ENCODE data around the gene PGGHG. TPM values are rescaled to one million over a fixed set of nuclear protein-coding genes. Genes with fewer than 3 reads are reported as not detected.
"Not testable (repeated sequence)": the region's sequence is repeated elsewhere in the genome, so short reads cannot be mapped to it uniquely, and the experiment has no call there.

PGGHG gene
- total RNA-seq, 1 donor from 2014 or later = 14.4 TPM

GRCh38 chr11:305844-306211 lies 16.9 kb downstream of the PGGHG start:
- no peak overlapping the region for H3K4me3 Mint-ChIP-seq (ENCODE audit: unreplicated experiment)
- peaks cover 6% of the 10 kb centered on the region for H3K9me3 Mint-ChIP-seq (ENCODE audit: unreplicated experiment)
- H3K27ac Mint-ChIP-seq (ENCODE audit: unreplicated experiment) = no peak overlapping the region
- H3K4me1 Mint-ChIP-seq (ENCODE audit: low read depth, unreplicated experiment) = peaks cover 14% of the 10 kb centered on the region
- H3K36me3 Mint-ChIP-seq (ENCODE audit: unreplicated experiment) = no peaks in the 10 kb centered on the region
- DNase-seq = no peak
- TF ChIP-seq CTCF (IDR thresholded peaks at IDR 0.05; ENCODE audit: partially characterized antibody, unreplicated experiment) = no peak
- H3K27me3 Mint-ChIP-seq (ENCODE audit: unreplicated experiment) = peaks cover 12% of the 10 kb centered on the region

- H3K4me3 Mint-ChIP-seq (ENCODE audit: unreplicated experiment) = no peak overlapping the region
- no peak for TF ChIP-seq CTCF (IDR thresholded peaks at IDR 0.05; ENCODE audit: partially characterized antibody, unreplicated experiment)
- H3K36me3 Mint-ChIP-seq (ENCODE audit: unreplicated experiment) = no peaks in the 10 kb centered on the region
- no peak overlapping the region for H3K27ac Mint-ChIP-seq (ENCODE audit: unreplicated experiment)
- H3K27me3 Mint-ChIP-seq (ENCODE audit: unreplicated experiment) = peaks cover 10% of the 10 kb centered on the region
- peaks cover 6% of the 10 kb centered on the region for H3K9me3 Mint-ChIP-seq (ENCODE audit: unreplicated experiment)
- no peak for DNase-seq
- H3K4me1 Mint-ChIP-seq (ENCODE audit: low read depth, unreplicated experiment) = peaks cover 14% of the 10 kb centered on the region
These were observed 17.9 kb downstream of the PGGHG start for GRCh38 chr11:306645-307371.

- peaks cover 16% of the 10 kb centered on the region for H3K4me1 Mint-ChIP-seq (ENCODE audit: low read depth, unreplicated experiment)
- not testable (repeated sequence) for H3K36me3 Mint-ChIP-seq (ENCODE audit: unreplicated experiment); H3K27ac Mint-ChIP-seq (ENCODE audit: unreplicated experiment); H3K9me3 Mint-ChIP-seq (ENCODE audit: unreplicated experiment); DNase-seq
- peak within 1 kb of the TSS; percentile 47 for H3K4me3 Mint-ChIP-seq (ENCODE audit: unreplicated experiment)
- H3K27me3 Mint-ChIP-seq (ENCODE audit: unreplicated experiment) = peaks cover 13% of the 10 kb centered on the region
These were observed 19.1 kb downstream of the PGGHG start, which contains the start of gene IFITM2 for GRCh38 chr11:307766-308708. Gene IFITM2 (plus strand): TSS chr11:307816. CDS start chr11:308193, 377 bp downstream.

GRCh38 chr11:308740-309665 lies 20.1 kb downstream of the PGGHG start:
- DNase-seq; H3K9me3 Mint-ChIP-seq (ENCODE audit: unreplicated experiment); H3K36me3 Mint-ChIP-seq (ENCODE audit: unreplicated experiment): not testable (repeated sequence)
- peak overlapping the region; percentile 57 for H3K4me3 Mint-ChIP-seq (ENCODE audit: unreplicated experiment)
- peak overlapping the region; percentile 4 for H3K27ac Mint-ChIP-seq (ENCODE audit: unreplicated experiment)
- peaks cover 16% of the 10 kb centered on the region for H3K4me1 Mint-ChIP-seq (ENCODE audit: low read depth, unreplicated experiment)
- peaks cover 15% of the 10 kb centered on the region for H3K27me3 Mint-ChIP-seq (ENCODE audit: unreplicated experiment)

- not testable (repeated sequence) for H3K36me3 Mint-ChIP-seq (ENCODE audit: unreplicated experiment); DNase-seq; H3K27ac Mint-ChIP-seq (ENCODE audit: unreplicated experiment); H3K4me3 Mint-ChIP-seq (ENCODE audit: unreplicated experiment); H3K9me3 Mint-ChIP-seq (ENCODE audit: unreplicated experiment)
- Mint-ChIP-seq H3K27me3 (ENCODE audit: unreplicated experiment) (peaks cover 19% of the 10 kb centered on the region), H3K4me1 (ENCODE audit: low read depth, unreplicated experiment) (peaks cover 19% of the 10 kb centered on the region)
These were observed 21.1 kb downstream of the PGGHG start for GRCh38 chr11:309979-310572.

- Mint-ChIP-seq H3K27me3 (ENCODE audit: unreplicated experiment) (peaks cover 19% of the 10 kb centered on the region), H3K4me1 (ENCODE audit: low read depth, unreplicated experiment) (peaks cover 13% of the 10 kb centered on the region)
- H3K27ac Mint-ChIP-seq (ENCODE audit: unreplicated experiment); H3K4me3 Mint-ChIP-seq (ENCODE audit: unreplicated experiment); H3K36me3 Mint-ChIP-seq (ENCODE audit: unreplicated experiment); H3K9me3 Mint-ChIP-seq (ENCODE audit: unreplicated experiment); DNase-seq: not testable (repeated sequence)
These were observed 22.3 kb downstream of the PGGHG start for GRCh38 chr11:311013-311748.
